Measurements from ENCODE around the gene CACNA1F.

DNA sequence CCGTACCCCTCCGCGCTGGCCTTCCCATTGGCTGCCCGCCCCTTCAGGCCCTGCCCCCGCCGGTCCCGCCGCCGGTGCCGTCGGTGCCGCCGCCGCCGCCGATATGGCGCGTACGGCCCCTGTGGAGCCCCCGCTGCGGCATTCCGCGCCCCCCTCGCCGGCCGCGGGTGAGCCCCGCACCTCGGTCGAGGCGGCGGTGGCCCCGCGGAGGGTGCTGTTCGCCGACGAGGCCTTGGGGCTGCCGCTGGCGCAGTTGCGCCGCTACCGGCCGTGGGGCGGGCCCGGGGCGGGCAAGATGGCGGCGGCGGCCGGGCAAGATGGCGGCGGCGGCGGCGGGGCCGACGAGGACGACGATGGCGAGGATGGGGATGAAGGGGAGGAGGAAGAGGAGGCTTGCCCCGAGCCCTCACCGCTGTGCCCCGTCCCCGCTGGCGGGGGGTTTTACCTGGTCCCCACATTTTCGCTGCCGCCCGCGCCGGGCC is 36.7 kb upstream of the CACNA1F start, which contains the start of gene PPP1R3F:
- TF ChIP-seq, protein P1, sequence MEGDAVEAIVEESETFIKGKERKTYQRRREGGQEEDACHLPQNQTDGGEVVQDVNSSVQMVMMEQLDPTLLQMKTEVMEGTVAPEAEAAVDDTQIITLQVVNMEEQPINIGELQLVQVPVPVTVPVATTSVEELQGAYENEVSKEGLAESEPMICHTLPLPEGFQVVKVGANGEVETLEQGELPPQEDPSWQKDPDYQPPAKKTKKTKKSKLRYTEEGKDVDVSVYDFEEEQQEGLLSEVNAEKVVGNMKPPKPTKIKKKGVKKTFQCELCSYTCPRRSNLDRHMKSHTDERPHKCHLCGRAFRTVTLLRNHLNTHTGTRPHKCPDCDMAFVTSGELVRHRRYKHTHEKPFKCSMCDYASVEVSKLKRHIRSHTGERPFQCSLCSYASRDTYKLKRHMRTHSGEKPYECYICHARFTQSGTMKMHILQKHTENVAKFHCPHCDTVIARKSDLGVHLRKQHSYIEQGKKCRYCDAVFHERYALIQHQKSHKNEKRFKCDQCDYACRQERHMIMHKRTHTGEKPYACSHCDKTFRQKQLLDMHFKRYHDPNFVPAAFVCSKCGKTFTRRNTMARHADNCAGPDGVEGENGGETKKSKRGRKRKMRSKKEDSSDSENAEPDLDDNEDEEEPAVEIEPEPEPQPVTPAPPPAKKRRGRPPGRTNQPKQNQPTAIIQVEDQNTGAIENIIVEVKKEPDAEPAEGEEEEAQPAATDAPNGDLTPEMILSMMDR (IDR thresholded peaks at IDR 0.05) = no peak
- TF ChIP-seq EZH2phosphoT487 (IDR thresholded peaks at IDR 0.05) = no peak
